Activated CD4-positive, CD25-positive, alpha-beta regulatory T cell treated with anti-CD3 and anti-CD28 coated beads, Interleukin-2, amount 50 U/mL, for 72 hours (primary cell): ENCODE results near the gene KCNK7.

Experiments
- DNase-seq: peaks from one replicate; pipeline ENCODE4 v3.0.0; 2021

The KCNK7 gene

GRCh38 chr11:65585396-65586246 lies 10.0 kb downstream of the KCNK7 start:
- no peak for DNase-seq

DNA sequence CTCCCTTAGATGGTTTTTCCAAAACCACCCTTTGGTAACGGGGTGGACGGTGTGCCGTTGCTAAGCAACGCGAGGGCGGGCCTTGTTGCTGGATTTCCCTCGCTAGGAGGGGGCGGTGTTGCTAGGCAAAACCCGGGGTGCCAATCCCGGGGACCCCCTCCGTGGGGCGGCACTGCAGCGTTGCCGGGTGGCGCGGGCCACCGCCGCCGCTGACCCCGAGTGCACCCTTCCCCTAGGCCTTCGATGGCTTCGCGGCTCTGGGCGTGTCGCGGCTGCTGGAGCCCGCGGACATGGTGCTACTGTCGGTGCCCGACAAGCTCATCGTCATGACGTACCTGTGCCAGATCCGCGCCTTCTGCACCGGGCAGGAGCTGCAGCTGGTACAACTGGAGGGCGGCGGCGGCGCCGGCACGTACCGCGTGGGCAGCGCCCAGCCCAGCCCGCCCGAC lies 10.9 kb downstream of the KCNK7 start:
- no peak for DNase-seq

DNA sequence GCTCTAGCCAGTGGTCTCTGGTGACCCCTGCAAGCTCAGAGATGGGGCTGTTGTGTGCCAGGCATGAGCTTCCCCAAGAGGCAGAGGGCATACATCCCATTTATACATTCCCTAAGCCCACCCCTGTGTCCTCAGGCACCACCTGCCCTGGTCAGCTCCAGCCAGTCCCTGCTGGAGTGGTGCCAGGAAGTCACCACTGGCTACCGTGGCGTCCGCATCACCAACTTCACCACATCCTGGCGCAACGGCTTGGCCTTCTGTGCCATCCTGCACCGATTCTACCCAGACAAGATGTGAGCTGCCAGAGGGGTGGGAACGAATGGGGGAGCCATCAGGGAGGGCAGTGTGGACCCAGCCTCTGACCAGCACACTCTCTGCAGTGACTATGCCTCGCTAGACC lies 11.5 kb downstream of the KCNK7 start:
- DNase-seq, result no peak

GRCh38 chr11:65583589-65583988 lies 12.0 kb downstream of the KCNK7 start:
- DNase-seq, result no peak

DNA sequence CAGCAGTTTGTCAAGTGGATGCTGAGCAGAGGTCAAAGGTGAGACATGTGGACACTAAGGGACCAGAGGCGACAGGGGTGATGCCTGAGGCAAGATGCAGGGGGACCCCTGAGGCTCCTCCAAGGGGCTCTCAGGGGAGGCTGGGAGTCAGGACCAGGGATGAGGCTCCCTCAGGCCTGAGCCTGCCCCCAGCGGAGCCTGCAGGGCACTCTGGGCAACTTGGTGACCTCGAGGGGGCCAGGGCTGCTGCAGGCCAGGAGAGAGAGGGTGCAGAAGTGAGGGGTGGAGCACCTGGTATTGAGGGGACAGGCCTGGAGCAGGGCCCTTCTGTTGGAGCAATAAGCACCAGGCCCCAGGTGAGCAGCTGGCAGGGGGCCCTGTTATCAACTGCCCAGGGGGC lies 13.7 kb downstream of the KCNK7 start:
- DNase-seq, result no peak

GRCh38 chr11:65580756-65581155 lies 14.8 kb downstream of the KCNK7 start:
- no peak for DNase-seq

DNA sequence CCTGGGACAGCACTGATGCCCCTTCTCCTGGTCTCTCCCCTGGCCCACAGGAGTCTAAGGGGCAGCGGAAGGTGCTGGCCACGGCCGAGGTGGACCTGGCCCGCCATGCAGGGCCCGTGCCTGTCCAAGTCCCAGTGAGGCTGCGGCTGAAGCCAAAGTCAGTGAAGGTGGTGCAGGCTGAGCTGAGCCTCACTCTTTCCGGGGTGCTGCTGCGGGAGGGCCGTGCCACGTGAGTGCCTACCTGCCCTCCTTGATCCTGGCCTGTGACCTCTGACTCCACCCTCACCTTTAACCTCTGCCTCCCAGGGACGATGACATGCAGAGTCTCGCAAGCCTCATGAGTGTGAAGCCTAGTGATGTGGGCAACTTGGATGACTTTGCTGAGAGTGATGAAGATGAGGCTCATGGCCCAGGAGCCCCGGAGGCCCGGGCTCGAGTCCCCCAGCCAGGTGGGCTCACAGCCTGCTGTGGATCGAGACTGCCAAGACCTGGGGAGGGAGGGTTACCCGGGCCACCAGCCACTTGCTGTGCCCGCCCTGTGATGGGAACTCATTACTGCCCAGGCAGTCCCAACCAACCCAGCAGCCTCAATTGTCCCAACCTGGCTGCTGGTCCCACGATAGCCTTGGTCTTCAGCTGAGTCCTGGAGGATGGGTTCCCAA lies 15.4 kb downstream of the KCNK7 start:
- no peak for DNase-seq

DNA sequence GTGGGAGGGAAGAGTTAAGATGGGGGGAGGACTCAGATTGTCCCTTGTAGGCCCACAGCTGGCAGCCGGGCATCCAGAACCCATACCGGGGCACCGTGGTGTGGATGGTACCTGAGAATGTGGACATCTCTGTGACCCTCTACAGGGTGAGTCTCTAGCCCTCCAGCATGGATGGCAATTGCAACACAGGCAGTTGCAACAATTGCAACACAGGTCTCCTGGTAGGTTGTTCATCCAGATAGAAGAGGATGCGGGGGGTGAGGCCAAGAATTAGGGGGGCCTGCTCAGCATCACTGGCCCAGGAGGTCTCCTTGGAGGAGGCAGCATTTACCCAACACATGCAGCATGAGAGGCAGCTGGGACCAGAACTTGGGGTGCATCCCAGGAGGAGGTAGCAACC lies 16.3 kb downstream of the KCNK7 start:
- DNase-seq, result no peak

DNA sequence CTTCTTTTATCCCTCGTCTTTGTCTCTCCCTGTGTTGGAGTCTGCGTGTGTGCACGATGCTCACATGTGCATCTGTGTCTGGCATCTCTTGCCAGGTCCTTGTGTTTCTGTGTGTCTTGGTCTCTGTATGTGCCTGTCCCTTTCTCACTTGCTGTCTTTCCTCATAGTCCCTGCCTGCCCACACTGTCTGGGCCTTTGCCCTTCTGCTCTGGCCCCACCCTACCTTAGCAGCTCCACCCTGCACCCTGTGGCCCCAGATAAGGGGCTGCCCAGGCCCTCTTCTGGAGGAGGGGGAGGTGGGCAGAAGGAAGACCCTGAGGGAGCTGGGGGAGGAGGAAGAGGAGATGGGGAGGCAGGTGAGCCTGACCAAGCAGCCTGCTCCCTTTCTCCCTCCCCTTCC lies 16.9 kb downstream of the KCNK7 start:
- no peak for DNase-seq

- no peak for DNase-seq
Observed at GRCh38 chr11:65578134-65578533, 17.5 kb downstream of the KCNK7 start.

GRCh38 chr11:65577756-65578109 lies 17.9 kb downstream of the KCNK7 start:
- no peak for DNase-seq

DNA sequence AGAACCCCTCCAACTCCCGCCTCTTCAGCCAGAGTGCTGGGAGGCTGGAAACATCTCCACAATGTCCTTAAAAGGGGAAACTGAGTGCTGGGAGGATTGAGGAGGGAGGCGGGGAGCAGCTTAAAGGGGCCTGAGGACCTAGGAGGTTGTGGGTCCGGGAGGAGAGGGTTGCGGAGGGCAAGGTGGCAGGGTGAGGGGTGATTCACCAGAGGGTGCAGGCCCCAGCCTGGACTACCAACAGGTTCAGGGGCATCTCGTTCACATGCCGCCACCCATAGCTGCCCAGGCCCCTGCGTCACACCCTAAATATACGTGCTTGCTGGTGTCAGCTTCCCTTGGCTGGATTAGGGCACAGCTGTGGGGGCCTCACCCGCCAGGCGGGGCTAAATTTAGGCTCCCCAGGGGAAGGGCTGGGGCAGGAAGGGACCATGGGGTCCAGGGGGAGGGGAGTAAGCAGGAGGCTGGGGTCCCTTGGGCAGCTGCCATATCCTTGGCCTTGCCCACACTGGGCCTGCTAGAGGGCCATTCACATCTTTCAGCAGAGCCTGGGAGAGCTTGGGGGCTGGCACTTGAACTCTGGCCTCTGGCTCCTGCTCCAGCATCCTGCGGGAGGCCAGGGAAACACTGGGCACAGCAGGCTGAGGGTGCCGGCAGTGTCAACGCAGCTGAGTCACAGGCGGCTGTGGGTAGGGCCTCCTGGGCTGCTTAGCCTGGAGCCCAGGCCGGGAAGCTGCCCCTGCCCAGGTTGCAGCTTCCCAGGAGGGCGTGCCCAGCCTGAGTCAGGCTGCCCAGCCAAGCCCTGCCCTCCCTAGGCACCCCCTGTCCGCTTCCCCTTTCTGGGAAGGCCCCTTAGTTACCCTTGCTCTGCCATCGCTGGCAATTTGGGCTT lies 18.5 kb downstream of the KCNK7 start:
- DNase-seq, result no peak

- DNase-seq, result no peak
Observed at GRCh38 chr11:65576232-65576866, 19.3 kb downstream of the KCNK7 start.

- peak; percentile 74 for DNase-seq
Observed at GRCh38 chr11:65575568-65576231, 19.9 kb downstream of the KCNK7 start, which contains the start of gene EHBP1L1. EHBP1L1 (plus strand) TSS chr11:65576053; CDS start chr11:65576303, 250 bp downstream.

GRCh38 chr11:65574811-65575567 lies 20.6 kb downstream of the KCNK7 start:
- no peak for DNase-seq

DNA sequence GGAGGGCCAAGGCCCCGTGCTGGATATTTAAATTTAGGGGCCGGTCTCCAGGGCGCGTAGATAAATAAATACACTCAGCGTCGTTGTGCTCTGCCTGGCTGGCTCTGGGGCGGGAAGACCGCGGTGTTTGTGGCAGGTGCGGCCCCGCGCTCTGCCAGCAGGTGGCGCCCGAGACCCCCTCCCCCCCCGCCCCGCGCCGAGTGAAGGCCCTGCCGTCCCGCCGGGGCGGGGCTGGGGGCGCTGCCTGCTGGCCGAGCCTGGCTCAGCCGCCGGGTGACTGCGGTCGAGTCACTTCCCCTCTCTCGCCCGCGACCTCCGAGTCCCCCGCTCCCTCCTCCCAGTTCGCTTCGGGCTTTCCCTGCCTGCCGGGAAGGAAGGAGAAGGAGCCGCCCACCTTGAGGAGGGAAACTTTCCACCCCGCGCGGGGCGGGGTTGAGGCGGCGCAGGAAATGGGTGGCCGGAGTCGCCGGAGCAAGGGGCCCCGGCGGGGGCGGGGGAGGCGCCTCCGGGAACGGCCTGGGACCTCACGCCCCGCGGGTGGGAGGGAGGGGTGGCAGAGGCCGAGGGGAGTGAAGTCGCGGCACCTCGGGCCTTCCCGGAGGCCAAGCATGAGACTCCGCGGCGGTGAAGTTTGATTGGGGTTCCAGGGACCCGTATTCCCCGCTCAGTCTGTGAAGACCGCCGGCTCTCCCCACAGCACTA lies 21.3 kb downstream of the KCNK7 start:
- DNase-seq, result peak; percentile 87

DNA sequence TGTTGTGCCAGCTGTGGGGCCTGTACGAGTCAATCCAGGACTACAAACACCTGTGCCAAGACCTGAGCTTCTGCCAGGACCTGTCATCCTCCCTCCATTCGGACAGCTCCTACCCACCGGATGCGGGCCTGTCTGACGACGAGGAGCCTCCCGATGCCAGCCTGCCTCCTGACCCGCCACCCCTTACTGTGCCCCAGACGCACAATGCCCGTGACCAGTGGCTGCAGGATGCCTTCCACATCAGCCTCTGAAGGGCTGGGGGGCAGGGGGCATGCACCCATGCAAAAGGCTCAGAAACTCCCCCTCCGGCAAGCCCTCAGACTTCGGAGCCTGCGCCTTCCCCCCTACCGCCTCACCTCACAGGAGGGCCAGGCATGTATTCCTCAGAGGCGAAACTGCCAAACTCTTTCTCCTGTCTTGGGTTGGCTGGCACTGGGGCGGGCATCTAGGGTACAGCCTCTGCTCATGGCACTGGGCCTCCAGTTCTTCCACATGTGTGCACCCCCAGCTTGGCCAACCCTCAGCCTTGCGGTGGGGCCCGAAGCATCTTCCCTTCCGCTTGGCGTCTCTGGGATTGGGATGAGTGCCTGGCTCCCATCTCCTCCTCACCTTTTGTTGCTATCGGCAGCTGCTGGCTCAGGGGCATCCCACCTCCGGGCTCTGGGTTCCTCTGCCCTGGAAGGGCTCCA lies 22.1 kb downstream of the KCNK7 start:
- DNase-seq, result no peak

GRCh38 chr11:65572356-65573051 lies 23.1 kb downstream of the KCNK7 start, which contains the start of gene FAM89B:
FAM89B (plus strand) TSS chr11:65572538; CDS start chr11:65572670, 132 bp downstream.
- DNase-seq, result peak; percentile 80

GRCh38 chr11:65571940-65572339 lies 23.7 kb downstream of the KCNK7 start:
- no peak for DNase-seq
